ENCODE data around the gene SLC25A33. TPM values are rescaled to one million over a fixed set of nuclear protein-coding genes. Genes with fewer than 3 reads are reported as not detected.
"Not testable (repeated sequence)": the region's sequence is repeated elsewhere in the genome, so short reads cannot be mapped to it uniquely, and the experiment has no call there.

SLC25A33 gene
- total RNA-seq, 1 experiment from 2014 or later, result 4.9 TPM

GRCh38 chr1:9610548-9610947 lies 71.3 kb downstream of the SLC25A33 start:
- no peak for DNase-seq (ENCODE audit: low read depth)
- in situ Hi-C loops (cut with HindIII; ENCODE audit: low pct_unique_long_range_greater_than_20kb, low sequenced_read_pairs), result no loop called here

- in situ Hi-C loops (cut with HindIII; ENCODE audit: low pct_unique_long_range_greater_than_20kb, low sequenced_read_pairs), result no loop called here
- no peak for DNase-seq (ENCODE audit: low read depth)
Measured at GRCh38 chr1:9611716-9612115, 72.5 kb downstream of the SLC25A33 start.

- no peak for DNase-seq (ENCODE audit: low read depth)
- in situ Hi-C loops (cut with HindIII; ENCODE audit: low pct_unique_long_range_greater_than_20kb, low sequenced_read_pairs), result no loop called here
Measured at GRCh38 chr1:9612162-9612845, 73.0 kb downstream of the SLC25A33 start.

GRCh38 chr1:9612871-9613624 lies 73.8 kb downstream of the SLC25A33 start:
- no peak for DNase-seq (ENCODE audit: low read depth)
- in situ Hi-C loops (cut with HindIII; ENCODE audit: low pct_unique_long_range_greater_than_20kb, low sequenced_read_pairs), result no loop called here

GRCh38 chr1:9613625-9614299 lies 74.5 kb downstream of the SLC25A33 start:
- in situ Hi-C loops (cut with HindIII; ENCODE audit: low pct_unique_long_range_greater_than_20kb, low sequenced_read_pairs), result no loop called here
- DNase-seq (ENCODE audit: low read depth), result no peak

GRCh38 chr1:9615316-9616063 lies 76.2 kb downstream of the SLC25A33 start:
- no peak for DNase-seq (ENCODE audit: low read depth)
- in situ Hi-C loops (cut with HindIII; ENCODE audit: low pct_unique_long_range_greater_than_20kb, low sequenced_read_pairs), result no loop called here

GRCh38 chr1:9618909-9619679 lies 79.8 kb downstream of the SLC25A33 start:
- in situ Hi-C loops (cut with HindIII; ENCODE audit: low pct_unique_long_range_greater_than_20kb, low sequenced_read_pairs), result no loop called here
- DNase-seq (ENCODE audit: low read depth), result no peak

GRCh38 chr1:9621032-9621431 lies 81.8 kb downstream of the SLC25A33 start:
- in situ Hi-C loops (cut with HindIII; ENCODE audit: low pct_unique_long_range_greater_than_20kb, low sequenced_read_pairs), result no loop called here
- DNase-seq (ENCODE audit: low read depth), result no peak

GRCh38 chr1:9624081-9624480 lies 84.8 kb downstream of the SLC25A33 start:
- DNase-seq (ENCODE audit: low read depth), result no peak
- in situ Hi-C loops (cut with HindIII; ENCODE audit: low pct_unique_long_range_greater_than_20kb, low sequenced_read_pairs), result no loop called here

GRCh38 chr1:9625030-9625429 lies 85.8 kb downstream of the SLC25A33 start:
- in situ Hi-C loops (cut with HindIII; ENCODE audit: low pct_unique_long_range_greater_than_20kb, low sequenced_read_pairs), result not testable (repeated sequence)

GRCh38 chr1:9626201-9626608 lies 86.9 kb downstream of the SLC25A33 start:
- no peak for DNase-seq (ENCODE audit: low read depth)
- in situ Hi-C loops (cut with HindIII; ENCODE audit: low pct_unique_long_range_greater_than_20kb, low sequenced_read_pairs), result no loop called here

More at GRCh38 chr1:9625030-9625429, 85.8 kb downstream of the SLC25A33 start:
- DNase-seq (ENCODE audit: low read depth), result not testable (repeated sequence)

- DNase-seq (ENCODE audit: low read depth), result no peak
- in situ Hi-C loops (cut with HindIII; ENCODE audit: low pct_unique_long_range_greater_than_20kb, low sequenced_read_pairs), result no loop called here
Measured at GRCh38 chr1:9628541-9629444, 89.5 kb downstream of the SLC25A33 start.

GRCh38 chr1:9629445-9630201 lies 90.4 kb downstream of the SLC25A33 start:
- in situ Hi-C loops (cut with HindIII; ENCODE audit: low pct_unique_long_range_greater_than_20kb, low sequenced_read_pairs), result no loop called here
- DNase-seq (ENCODE audit: low read depth), result no peak

- in situ Hi-C loops (cut with HindIII; ENCODE audit: low pct_unique_long_range_greater_than_20kb, low sequenced_read_pairs), result no loop called here
- DNase-seq (ENCODE audit: low read depth), result no peak
Measured at GRCh38 chr1:9630331-9631111, 91.3 kb downstream of the SLC25A33 start.

- in situ Hi-C loops (cut with HindIII; ENCODE audit: low pct_unique_long_range_greater_than_20kb, low sequenced_read_pairs), result no loop called here
- no peak for DNase-seq (ENCODE audit: low read depth)
Measured at GRCh38 chr1:9631613-9632012, 92.3 kb downstream of the SLC25A33 start.

GRCh38 chr1:9633493-9633892 lies 94.2 kb downstream of the SLC25A33 start:
- in situ Hi-C loops (cut with HindIII; ENCODE audit: low pct_unique_long_range_greater_than_20kb, low sequenced_read_pairs), result no loop called here
- DNase-seq (ENCODE audit: low read depth), result no peak

Measured in Caki2 (cell line).